ENCODE results near the gene INSRR. TPM values are rescaled to one million over a fixed set of nuclear protein-coding genes. Genes with fewer than 3 reads are reported as not detected.

INSRR gene
- total RNA-seq, 1 experiment from 2014 or later = 0.11 TPM

DNA sequence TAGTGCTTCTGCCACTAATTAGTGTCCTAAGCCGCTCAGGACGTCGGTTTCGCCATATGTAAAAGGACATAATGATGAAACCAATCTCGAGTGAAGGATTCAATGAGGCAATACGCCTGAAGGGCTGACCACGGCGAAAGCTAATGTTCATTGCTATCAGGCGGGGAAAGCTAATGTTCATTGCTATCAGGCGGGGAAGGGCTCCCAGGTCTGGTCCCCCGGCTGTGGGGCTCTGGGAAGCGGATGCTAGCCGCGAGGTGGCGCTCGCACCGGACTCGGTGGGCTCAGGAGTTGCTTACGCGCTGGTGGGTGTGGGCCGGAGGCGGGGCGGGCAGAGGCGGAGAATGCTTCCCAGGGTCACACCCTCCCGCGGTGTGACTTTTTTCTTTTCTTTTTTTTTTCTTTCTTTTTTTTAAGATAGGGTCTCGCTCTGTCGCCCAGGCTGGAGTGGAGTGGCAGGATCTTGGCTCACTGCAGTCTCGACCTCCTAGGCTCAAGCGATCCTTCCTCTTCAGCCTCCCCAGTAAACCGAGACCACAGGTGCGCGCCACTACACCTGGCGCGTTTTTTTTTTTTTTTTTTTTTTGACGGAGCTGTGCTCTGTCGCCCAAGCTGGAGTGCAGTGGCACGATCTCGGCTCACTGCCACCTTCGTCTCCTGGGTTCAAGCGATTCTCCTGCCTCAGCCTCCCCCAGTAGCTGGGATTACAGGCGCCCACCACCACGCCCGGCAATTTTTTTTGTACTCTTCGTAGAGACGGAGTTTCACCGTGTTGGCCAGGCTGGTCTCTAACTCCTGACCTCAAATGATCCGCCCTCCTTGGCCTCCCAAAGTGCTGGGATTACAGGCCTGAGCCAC, 33.5 kb upstream of the INSRR start (continued):
- no peak for TF ChIP-seq ZNF416 (CRISPR knock-in tag; IDR thresholded peaks at IDR 0.05)
- TF ChIP-seq IRF2 (CRISPR knock-in tag; IDR thresholded peaks at IDR 0.05; ENCODE audit: borderline replicate concordance, low read depth) = no peak
- no peak for TF ChIP-seq KAT7 (CRISPR knock-in tag; IDR thresholded peaks at IDR 0.05; ENCODE audit: borderline replicate concordance)
- no peak for TF ChIP-seq ZNF423 (CRISPR knock-in tag; IDR thresholded peaks at IDR 0.05)
- TF ChIP-seq, protein P1, sequence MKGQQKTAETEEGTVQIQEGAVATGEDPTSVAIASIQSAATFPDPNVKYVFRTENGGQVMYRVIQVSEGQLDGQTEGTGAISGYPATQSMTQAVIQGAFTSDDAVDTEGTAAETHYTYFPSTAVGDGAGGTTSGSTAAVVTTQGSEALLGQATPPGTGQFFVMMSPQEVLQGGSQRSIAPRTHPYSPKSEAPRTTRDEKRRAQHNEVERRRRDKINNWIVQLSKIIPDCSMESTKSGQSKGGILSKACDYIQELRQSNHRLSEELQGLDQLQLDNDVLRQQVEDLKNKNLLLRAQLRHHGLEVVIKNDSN (CRISPR knock-in tag; IDR thresholded peaks at IDR 0.05) = no peak
- TF ChIP-seq ZNF219 (CRISPR knock-in tag; IDR thresholded peaks at IDR 0.05; ENCODE audit: borderline replicate concordance) = no peak
- TF ChIP-seq, protein P2, sequence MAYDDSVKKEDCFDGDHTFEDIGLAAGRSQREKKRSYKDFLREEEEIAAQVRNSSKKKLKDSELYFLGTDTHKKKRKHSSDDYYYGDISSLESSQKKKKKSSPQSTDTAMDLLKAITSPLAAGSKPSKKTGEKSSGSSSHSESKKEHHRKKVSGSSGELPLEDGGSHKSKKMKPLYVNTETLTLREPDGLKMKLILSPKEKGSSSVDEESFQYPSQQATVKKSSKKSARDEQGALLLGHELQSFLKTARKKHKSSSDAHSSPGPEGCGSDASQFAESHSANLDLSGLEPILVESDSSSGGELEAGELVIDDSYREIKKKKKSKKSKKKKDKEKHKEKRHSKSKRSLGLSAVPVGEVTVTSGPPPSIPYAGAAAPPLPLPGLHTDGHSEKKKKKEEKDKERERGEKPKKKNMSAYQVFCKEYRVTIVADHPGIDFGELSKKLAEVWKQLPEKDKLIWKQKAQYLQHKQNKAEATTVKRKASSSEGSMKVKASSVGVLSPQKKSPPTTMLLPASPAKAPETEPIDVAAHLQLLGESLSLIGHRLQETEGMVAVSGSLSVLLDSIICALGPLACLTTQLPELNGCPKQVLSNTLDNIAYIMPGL (CRISPR knock-in tag; IDR thresholded peaks at IDR 0.05) = peak; percentile 47; the same call in 1 of the 2 replicates
- TF ChIP-seq, protein P3, sequence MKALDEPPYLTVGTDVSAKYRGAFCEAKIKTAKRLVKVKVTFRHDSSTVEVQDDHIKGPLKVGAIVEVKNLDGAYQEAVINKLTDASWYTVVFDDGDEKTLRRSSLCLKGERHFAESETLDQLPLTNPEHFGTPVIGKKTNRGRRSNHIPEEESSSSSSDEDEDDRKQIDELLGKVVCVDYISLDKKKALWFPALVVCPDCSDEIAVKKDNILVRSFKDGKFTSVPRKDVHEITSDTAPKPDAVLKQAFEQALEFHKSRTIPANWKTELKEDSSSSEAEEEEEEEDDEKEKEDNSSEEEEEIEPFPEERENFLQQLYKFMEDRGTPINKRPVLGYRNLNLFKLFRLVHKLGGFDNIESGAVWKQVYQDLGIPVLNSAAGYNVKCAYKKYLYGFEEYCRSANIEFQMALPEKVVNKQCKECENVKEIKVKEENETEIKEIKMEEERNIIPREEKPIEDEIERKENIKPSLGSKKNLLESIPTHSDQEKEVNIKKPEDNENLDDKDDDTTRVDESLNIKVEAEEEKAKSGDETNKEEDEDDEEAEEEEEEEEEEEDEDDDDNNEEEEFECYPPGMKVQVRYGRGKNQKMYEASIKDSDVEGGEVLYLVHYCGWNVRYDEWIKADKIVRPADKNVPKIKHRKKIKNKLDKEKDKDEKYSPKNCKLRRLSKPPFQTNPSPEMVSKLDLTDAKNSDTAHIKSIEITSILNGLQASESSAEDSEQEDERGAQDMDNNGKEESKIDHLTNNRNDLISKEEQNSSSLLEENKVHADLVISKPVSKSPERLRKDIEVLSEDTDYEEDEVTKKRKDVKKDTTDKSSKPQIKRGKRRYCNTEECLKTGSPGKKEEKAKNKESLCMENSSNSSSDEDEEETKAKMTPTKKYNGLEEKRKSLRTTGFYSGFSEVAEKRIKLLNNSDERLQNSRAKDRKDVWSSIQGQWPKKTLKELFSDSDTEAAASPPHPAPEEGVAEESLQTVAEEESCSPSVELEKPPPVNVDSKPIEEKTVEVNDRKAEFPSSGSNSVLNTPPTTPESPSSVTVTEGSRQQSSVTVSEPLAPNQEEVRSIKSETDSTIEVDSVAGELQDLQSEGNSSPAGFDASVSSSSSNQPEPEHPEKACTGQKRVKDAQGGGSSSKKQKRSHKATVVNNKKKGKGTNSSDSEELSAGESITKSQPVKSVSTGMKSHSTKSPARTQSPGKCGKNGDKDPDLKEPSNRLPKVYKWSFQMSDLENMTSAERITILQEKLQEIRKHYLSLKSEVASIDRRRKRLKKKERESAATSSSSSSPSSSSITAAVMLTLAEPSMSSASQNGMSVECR (CRISPR knock-in tag; IDR thresholded peaks at IDR 0.05; ENCODE audit: borderline replicate concordance) = no peak

DNA sequence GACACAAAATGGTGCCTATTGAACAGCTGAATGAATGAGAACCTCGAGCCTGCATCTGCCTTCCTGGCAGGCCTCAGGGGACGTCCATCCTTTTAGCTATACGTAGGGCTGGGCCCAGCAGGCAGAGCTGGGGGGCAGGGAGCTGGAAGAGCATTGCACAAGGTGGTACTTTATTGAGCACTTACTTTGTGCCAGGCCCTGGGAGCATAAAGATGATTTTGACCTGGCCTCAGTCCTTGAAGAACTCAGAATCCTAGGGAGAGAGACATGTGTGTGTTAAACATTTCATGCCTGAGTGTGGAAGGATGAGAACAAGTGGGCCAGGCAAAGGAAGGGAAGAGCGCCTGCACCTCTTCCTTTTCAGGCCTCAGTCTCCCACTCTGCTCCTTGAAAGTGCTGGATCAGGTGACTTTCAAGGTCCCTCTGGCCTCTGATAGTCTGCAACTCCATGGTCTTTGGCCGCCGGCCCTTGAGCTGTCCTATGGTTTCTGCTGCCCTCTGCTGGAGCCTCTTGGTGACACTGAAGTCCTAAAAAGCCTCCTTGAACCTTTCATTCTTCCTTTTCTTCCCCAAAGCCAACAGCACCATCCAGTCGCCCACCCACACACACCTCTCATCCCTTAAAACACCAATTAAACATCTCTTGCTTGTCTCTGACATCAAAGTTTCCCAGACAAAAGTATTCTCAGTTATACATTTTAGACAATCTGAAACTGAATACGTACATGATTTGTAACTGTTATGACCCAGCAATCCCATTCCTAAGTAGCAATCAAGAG, 31.1 kb upstream of the INSRR start:
- no peaks in the 10 kb centered on the region for H3K9me3 Mint-ChIP-seq
- peaks cover 74% of the 10 kb centered on the region for H3K27me3 Mint-ChIP-seq (ENCODE audit: low read depth)
- no peak overlapping the region for H3K27ac Mint-ChIP-seq
- no peak overlapping the region for H3K4me3 Mint-ChIP-seq
- H3K4me1 Mint-ChIP-seq = peaks cover 35% of the 10 kb centered on the region
- ChIA-PET POLR2A (interaction anchor here (0.6 kb wide), 1 partner anchor 59 kb away, joined by 3 read pairs; no protein-coding TSS in a partner anchor), CTCF (interaction anchor here (0.5 to 13.3 kb wide), 27 partner anchors 9 to 433 kb away, joined by 3 to 233 read pairs (median 4); partner anchors contain the start of genes INSRR, ISG20L2, LRRC71 and METTL25B)
- ATAC-seq (peak; percentile 36), DNase-seq (ENCODE audit: low spot score) (peak; percentile 88)
- TF ChIP-seq, protein P1 (CRISPR knock-in tag; IDR thresholded peaks at IDR 0.05) = peak; percentile 92
- TF ChIP-seq, protein P4, sequence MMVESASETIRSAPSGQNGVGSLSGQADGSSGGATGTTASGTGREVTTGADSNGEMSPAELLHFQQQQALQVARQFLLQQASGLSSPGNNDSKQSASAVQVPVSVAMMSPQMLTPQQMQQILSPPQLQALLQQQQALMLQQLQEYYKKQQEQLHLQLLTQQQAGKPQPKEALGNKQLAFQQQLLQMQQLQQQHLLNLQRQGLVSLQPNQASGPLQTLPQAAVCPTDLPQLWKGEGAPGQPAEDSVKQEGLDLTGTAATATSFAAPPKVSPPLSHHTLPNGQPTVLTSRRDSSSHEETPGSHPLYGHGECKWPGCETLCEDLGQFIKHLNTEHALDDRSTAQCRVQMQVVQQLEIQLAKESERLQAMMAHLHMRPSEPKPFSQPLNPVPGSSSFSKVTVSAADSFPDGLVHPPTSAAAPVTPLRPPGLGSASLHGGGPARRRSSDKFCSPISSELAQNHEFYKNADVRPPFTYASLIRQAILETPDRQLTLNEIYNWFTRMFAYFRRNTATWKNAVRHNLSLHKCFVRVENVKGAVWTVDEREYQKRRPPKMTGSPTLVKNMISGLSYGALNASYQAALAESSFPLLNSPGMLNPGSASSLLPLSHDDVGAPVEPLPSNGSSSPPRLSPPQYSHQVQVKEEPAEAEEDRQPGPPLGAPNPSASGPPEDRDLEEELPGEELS (CRISPR knock-in tag; IDR thresholded peaks at IDR 0.05) = no peak
- TF ChIP-seq, protein P5, sequence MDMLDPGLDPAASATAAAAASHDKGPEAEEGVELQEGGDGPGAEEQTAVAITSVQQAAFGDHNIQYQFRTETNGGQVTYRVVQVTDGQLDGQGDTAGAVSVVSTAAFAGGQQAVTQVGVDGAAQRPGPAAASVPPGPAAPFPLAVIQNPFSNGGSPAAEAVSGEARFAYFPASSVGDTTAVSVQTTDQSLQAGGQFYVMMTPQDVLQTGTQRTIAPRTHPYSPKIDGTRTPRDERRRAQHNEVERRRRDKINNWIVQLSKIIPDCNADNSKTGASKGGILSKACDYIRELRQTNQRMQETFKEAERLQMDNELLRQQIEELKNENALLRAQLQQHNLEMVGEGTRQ (CRISPR knock-in tag; IDR thresholded peaks at IDR 0.05) = peak; percentile 91
- TF ChIP-seq NR3C1 (CRISPR knock-in tag; conservative IDR thresholded peaks at IDR 0.05; ENCODE audit: low read depth) (no peak), ETV6 (CRISPR knock-in tag; IDR thresholded peaks at IDR 0.05) (0 out of 2 replicates have a peak, but pooled peaks have one; percentile 30)
- TF ChIP-seq, protein P6, sequence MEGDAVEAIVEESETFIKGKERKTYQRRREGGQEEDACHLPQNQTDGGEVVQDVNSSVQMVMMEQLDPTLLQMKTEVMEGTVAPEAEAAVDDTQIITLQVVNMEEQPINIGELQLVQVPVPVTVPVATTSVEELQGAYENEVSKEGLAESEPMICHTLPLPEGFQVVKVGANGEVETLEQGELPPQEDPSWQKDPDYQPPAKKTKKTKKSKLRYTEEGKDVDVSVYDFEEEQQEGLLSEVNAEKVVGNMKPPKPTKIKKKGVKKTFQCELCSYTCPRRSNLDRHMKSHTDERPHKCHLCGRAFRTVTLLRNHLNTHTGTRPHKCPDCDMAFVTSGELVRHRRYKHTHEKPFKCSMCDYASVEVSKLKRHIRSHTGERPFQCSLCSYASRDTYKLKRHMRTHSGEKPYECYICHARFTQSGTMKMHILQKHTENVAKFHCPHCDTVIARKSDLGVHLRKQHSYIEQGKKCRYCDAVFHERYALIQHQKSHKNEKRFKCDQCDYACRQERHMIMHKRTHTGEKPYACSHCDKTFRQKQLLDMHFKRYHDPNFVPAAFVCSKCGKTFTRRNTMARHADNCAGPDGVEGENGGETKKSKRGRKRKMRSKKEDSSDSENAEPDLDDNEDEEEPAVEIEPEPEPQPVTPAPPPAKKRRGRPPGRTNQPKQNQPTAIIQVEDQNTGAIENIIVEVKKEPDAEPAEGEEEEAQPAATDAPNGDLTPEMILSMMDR (IDR thresholded peaks at IDR 0.05) = peak; percentile 72
- H3K36me3 Mint-ChIP-seq = no peaks in the 10 kb centered on the region
